ENCODE measurements around the gene PDE6G. TPM values are rescaled to one million over a fixed set of nuclear protein-coding genes. Genes with fewer than 3 reads are reported as not detected.

The PDE6G gene
- total and polyA plus RNA-seq, 2 of the 13 experiments (the other 11 are each of a cell fraction or from before 2014, with no cell fraction given), result 1.4 to 6.7 TPM

DNA sequence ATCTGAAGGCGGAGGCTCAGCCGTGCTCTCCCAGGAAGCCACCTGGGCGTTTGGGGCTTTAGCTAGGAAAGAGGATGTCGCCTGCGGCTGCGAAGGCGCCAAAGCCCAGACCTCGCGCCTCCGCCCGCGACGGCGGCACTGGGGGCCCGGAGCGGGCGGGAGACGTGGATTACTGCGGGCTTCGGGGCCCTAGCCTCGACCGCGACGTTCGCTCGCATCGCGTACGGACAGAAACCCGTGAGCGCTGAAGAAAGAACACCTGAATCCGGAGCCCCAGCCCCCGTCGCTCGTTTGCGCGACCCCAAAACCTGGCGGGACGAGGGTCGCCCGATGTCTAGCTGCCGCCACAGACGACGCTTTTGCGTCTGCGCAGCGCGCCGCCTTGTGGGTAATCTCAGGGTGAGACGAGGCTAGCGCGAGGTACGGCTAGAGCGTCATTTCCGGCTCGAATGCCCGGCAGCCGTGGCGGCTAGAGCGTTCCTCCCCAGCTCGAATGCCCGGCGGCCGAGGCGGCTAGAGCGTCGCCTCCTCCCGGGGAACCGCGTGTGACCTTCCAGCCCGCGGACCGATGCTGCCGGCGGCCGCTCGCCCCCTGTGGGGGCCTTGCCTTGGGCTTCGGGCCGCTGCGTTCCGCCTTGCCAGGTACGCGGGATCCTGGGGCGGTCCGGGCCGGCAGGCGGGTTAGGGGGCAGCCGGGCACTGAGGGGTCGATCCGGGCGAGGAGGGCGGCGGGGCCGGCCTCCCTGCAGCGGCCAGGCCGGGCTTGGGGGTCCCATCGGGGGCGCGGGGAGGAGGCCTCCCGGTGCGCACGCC is 46.8 kb upstream of the PDE6G start, which contains the start of gene MRPL12 (continued):
- TF ChIP-seq, protein P1, sequence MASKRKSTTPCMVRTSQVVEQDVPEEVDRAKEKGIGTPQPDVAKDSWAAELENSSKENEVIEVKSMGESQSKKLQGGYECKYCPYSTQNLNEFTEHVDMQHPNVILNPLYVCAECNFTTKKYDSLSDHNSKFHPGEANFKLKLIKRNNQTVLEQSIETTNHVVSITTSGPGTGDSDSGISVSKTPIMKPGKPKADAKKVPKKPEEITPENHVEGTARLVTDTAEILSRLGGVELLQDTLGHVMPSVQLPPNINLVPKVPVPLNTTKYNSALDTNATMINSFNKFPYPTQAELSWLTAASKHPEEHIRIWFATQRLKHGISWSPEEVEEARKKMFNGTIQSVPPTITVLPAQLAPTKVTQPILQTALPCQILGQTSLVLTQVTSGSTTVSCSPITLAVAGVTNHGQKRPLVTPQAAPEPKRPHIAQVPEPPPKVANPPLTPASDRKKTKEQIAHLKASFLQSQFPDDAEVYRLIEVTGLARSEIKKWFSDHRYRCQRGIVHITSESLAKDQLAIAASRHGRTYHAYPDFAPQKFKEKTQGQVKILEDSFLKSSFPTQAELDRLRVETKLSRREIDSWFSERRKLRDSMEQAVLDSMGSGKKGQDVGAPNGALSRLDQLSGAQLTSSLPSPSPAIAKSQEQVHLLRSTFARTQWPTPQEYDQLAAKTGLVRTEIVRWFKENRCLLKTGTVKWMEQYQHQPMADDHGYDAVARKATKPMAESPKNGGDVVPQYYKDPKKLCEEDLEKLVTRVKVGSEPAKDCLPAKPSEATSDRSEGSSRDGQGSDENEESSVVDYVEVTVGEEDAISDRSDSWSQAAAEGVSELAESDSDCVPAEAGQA (IDR thresholded peaks at IDR 0.05; ENCODE audit: low read depth), result peak; percentile 92
- TF ChIP-seq, protein P1 (CRISPR knock-in tag; IDR thresholded peaks at IDR 0.05; ENCODE audit: borderline replicate concordance), result peak; percentile 43; the same call in 1 of the 2 replicates
- TF ChIP-seq NCOA2 (CRISPR knock-in tag; IDR thresholded peaks at IDR 0.05) (peak; percentile 79; the same call in 1 of the 2 replicates), UBTF (CRISPR knock-in tag; IDR thresholded peaks at IDR 0.05) (peak; percentile 97), SRSF1 (optimal IDR thresholded peaks at IDR 0.05; ENCODE audit: low read depth, low read length) (peak; percentile 71), SSRP1 (CRISPR knock-in tag; IDR thresholded peaks at IDR 0.05) (no peak), ZBTB21 (CRISPR knock-in tag; IDR thresholded peaks at IDR 0.05) (no peak), KLF12 (CRISPR knock-in tag; IDR thresholded peaks at IDR 0.05; ENCODE audit: borderline replicate concordance) (peak; percentile 87; the same call in 1 of the 2 replicates), U2AF2 (IDR thresholded peaks at IDR 0.05; ENCODE audit: low read depth, low read length) (no peak), ZNF446 (CRISPR knock-in tag; IDR thresholded peaks at IDR 0.05) (no peak; the same call in 1 of the 2 replicates), TEAD3 (CRISPR knock-in tag; optimal IDR thresholded peaks at IDR 0.05; ENCODE audit: borderline replicate concordance) (peak; percentile 91), ZNF619 (CRISPR knock-in tag; IDR thresholded peaks at IDR 0.05) (peak; percentile 98), ZNF609 (CRISPR knock-in tag; IDR thresholded peaks at IDR 0.05; ENCODE audit: borderline replicate concordance) (peak; percentile 77)
